ENCODE data around the gene AIMP2. TPM values are rescaled to one million over a fixed set of nuclear protein-coding genes. Genes with fewer than 3 reads are reported as not detected.
A peak's percentile ranks its signal among the peaks of the same experiment; 100 is the strongest.
"Not testable (repeated sequence)": the region's sequence is repeated elsewhere in the genome, so short reads cannot be mapped to it uniquely, and the experiment has no call there.

Gene AIMP2
- total RNA-seq, 4 donors from 2014 or later = 28.7 to 36.9 (median 34.7) TPM

- H3K36me3 ChIP-seq = peaks cover 0 to 89% (median 18%) of the 10 kb centered on the region in 3 donors
- no peaks in the 10 kb centered on the region for H3K9me3 ChIP-seq
- H3K27me3 ChIP-seq = no peaks in the 10 kb centered on the region
- peak in 1 of 2 donors; percentile 77 for DNase-seq (ENCODE audit: low spot score in 2 of 2)
- H3K27ac ChIP-seq = peak overlapping the region in 1 of 4 donors; percentile 20
- 52 to 53% methylated on average over 10 of the region's 10 CpGs for WGBS, 2 donors
- H3K4me1 ChIP-seq = no peaks in the 10 kb centered on the region
- TF ChIP-seq EP300 (IDR thresholded peaks at IDR 0.05) (no peak), CTCF (IDR thresholded peaks at IDR 0.05) (peak; percentile 41 to 66 (median 46)), POLR2A (IDR thresholded peaks at IDR 0.05) (no peak)
- no peak overlapping the region for H3K4me3 ChIP-seq
Measured at GRCh38 chr7:5997210-5997808, 11.8 kb upstream of the AIMP2 start.

- Histone ChIP-seq H3K9me3 (no peaks in the 10 kb centered on the region), H3K27me3 (no peaks in the 10 kb centered on the region), H3K27ac (no peak overlapping the region), H3K36me3 (peaks cover 0 to 24% (median 6%) of the 10 kb centered on the region in 3 donors), H3K4me3 (no peak overlapping the region), H3K4me1 (peaks cover 0 to 24% (median 10%) of the 10 kb centered on the region in 4 donors)
- WGBS, 2 donors = 72 to 86% methylated on average over 4 of the region's 4 CpGs
- TF ChIP-seq EP300 (IDR thresholded peaks at IDR 0.05) (no peak), POLR2A (IDR thresholded peaks at IDR 0.05) (no peak), CTCF (IDR thresholded peaks at IDR 0.05) (no peak)
- DNase-seq (ENCODE audit: low spot score in 2 of 2) = no peak
Measured at GRCh38 chr7:6007386-6007785, 1.7 kb upstream of the AIMP2 start.

- Histone ChIP-seq H3K27ac (peak overlapping the region in 3 of 4 donors; percentile 58 to 93 (median 89)), H3K36me3 (peaks cover 0 to 17% (median 0%) of the 10 kb centered on the region in 3 donors), H3K4me1 (peaks cover 0 to 24% (median 10%) of the 10 kb centered on the region in 4 donors), H3K4me3 (peak overlapping the region; percentile 70 to 86 (median 76))
- H3K27me3 ChIP-seq; H3K9me3 ChIP-seq; DNase-seq (ENCODE audit: low spot score in 2 of 2): not testable (repeated sequence)
- WGBS, 2 donors = 47% methylated on average over 27 of the region's 27 CpGs
Measured at GRCh38 chr7:6007835-6008590, 1.1 kb upstream of the AIMP2 start.

GRCh38 chr7:6010370-6010769 is 1.3 kb downstream of the AIMP2 start:
- DNase-seq (ENCODE audit: low spot score in 2 of 2); H3K36me3 ChIP-seq; H3K27me3 ChIP-seq; H3K9me3 ChIP-seq; H3K4me3 ChIP-seq: not testable (repeated sequence)
- peak overlapping the region in 2 of 4 donors; percentile 89 to 93 for H3K27ac ChIP-seq
- 85 to 90% methylated on average over 8 of the region's 8 CpGs for whole genome bisulfite sequencing, 2 donors
- H3K4me1 ChIP-seq = peaks cover 0 to 28% (median 10%) of the 10 kb centered on the region in 4 donors

- DNase-seq (ENCODE audit: low spot score in 2 of 2) = no peak
- Histone ChIP-seq H3K36me3 (peaks cover 0 to 17% (median 0%) of the 10 kb centered on the region in 3 donors), H3K4me1 (peaks cover 0 to 40% (median 10%) of the 10 kb centered on the region in 4 donors), H3K9me3 (no peaks in the 10 kb centered on the region), H3K27me3 (no peaks in the 10 kb centered on the region), H3K4me3 (no peak overlapping the region), H3K27ac (no peak overlapping the region)
- TF ChIP-seq EP300 (IDR thresholded peaks at IDR 0.05) (no peak), CTCF (IDR thresholded peaks at IDR 0.05) (no peak), POLR2A (IDR thresholded peaks at IDR 0.05) (no peak)
- 68 to 73% methylated on average over 2 of the region's 2 CpGs for WGBS, 2 donors
Measured at GRCh38 chr7:6011541-6011940, 2.5 kb downstream of the AIMP2 start.
